CD4-positive, alpha-beta T cell (primary cell): ENCODE data around the gene CALR. TPM values are rescaled to one million over a fixed set of nuclear protein-coding genes. Genes with fewer than 3 reads are reported as not detected.
A peak's percentile ranks its signal among the peaks of the same experiment; 100 is the strongest.

Experiments
- ATAC-seq: fragments of 200-7000 bp; cut with Tn5 transposase; one replicate; pipeline ENCODE4 v1.10.0; 2022; ENCODE audit warnings: mild to moderate bottlenecking; ENCODE audit not compliant: poor library complexity
- CTCF ChIA-PET: fragments of 350-600 bp; sonication (Branson Sonifier 250); formaldehyde crosslinking; loops from one replicate; lab custom pipeline; 2021; ENCODE audit warnings: antibody characterized with exemption, inconsistent platforms; lab: Charles Lee
- POLR2A ChIA-PET: fragments of 350-600 bp; sonication (Branson Sonifier 250); formaldehyde crosslinking; loops from one replicate; lab custom pipeline; 2021; ENCODE audit warnings: antibody characterized with exemption, inconsistent platforms; lab: Charles Lee
- DNase-seq, 14 experiments: peaks; one replicate each; pipeline ENCODE4 v3.0.0-alpha.2; 2013 to 2020; ENCODE audit warnings: mixed read lengths in 2 of 14
- H3K27ac ChIP-seq, 2 donors: one replicate each; pipeline versions ENCODE4 v1.5.1 to v1.7.0; 2013; ENCODE audit warnings: low read length in 2 of 2, low read depth in 1 of 2, mild to moderate bottlenecking in 1 of 2
- H3K27me3 ChIP-seq, 2 experiments: 1 replicate in 1 of 2; 2 replicates in 1 of 2; pipeline versions ENCODE4 v1.6.1 to v1.7.0; 2013; ENCODE audit warnings: low read length in 2 of 2, control low read depth in 1 of 2, mild to moderate bottlenecking in 1 of 2, moderate library complexity in 1 of 2; ENCODE audit not compliant: insufficient read depth in 2 of 2, control insufficient read depth in 1 of 2
- H3K36me3 ChIP-seq: one replicate; pipeline ENCODE4 v1.6.1; 2013; ENCODE audit warnings: low read length, control low read depth; ENCODE audit not compliant: insufficient read depth
- H3K4me1 ChIP-seq: one replicate; pipeline ENCODE4 v1.6.1; 2013; ENCODE audit warnings: low read length, control low read depth; ENCODE audit not compliant: insufficient read depth
- H3K4me3 ChIP-seq: one replicate; pipeline ENCODE4 v1.5.1; 2013; ENCODE audit warnings: mild to moderate bottlenecking, low read length, moderate library complexity
- H3K9me3 ChIP-seq, 2 experiments: 1 replicate in 1 of 2; 2 replicates in 1 of 2; pipeline versions ENCODE4 v1.6.1 to v1.7.0; 2013; ENCODE audit warnings: low read length in 2 of 2, mild to moderate bottlenecking in 2 of 2, control low read depth in 1 of 2, moderate library complexity in 1 of 2; ENCODE audit not compliant: control insufficient read depth in 1 of 2, insufficient read depth in 1 of 2
- H3K27ac Mint-ChIP-seq: one replicate; pipeline ENCODE4 v1.8.0; 2020; ENCODE audit warnings: mixed read lengths
- H3K27me3 Mint-ChIP-seq: one replicate; pipeline ENCODE4 v1.8.0; 2021; ENCODE audit warnings: mixed read lengths
- H3K36me3 Mint-ChIP-seq: one replicate; pipeline ENCODE4 v1.8.0; 2021; ENCODE audit warnings: low read depth, mixed read lengths
- H3K4me1 Mint-ChIP-seq: one replicate; pipeline ENCODE4 v1.8.0; 2021; ENCODE audit warnings: low read depth, mixed read lengths
- H3K4me3 Mint-ChIP-seq: one replicate; pipeline ENCODE4 v1.8.0; 2020; ENCODE audit warnings: mild to moderate bottlenecking, mixed read lengths
- H3K9me3 Mint-ChIP-seq: one replicate; pipeline ENCODE4 v1.8.0; 2020; ENCODE audit warnings: mixed read lengths
- CTCF ChIP-seq: fragments of 200-600 bp; IDR thresholded peaks from one replicate; pipeline ENCODE4 v1.8.0; 2022; ENCODE audit warnings: antibody characterized with exemption, mild to moderate bottlenecking
- intact Hi-C, 2 experiments: fragments of 100-400 bp; cut with DNase I in 1 of 2; cut with micrococcal nuclease in 1 of 2; formaldehyde crosslinking; loops; one replicate each; pipeline versions ENCODE4 v1.15.1 to v1.9.0; 2023 to 2025; cut with DNase I, micrococcal nuclease
- total RNA-seq, 174 experiments: library from RNA in 2 of 174; stranded (reverse) in 2 of 174; gene quantifications; one replicate each; pipeline ENCODE4 v1.2.3 and lab custom pipeline; 2021 to 2026

CALR gene
- total RNA-seq, 2 experiments from 2014 or later: 558 to 559 TPM

- DNase-seq: peak in 12 of 14 experiments; percentile 14 to 73 (median 40)
- intact Hi-C loops: no loop called here
- peaks cover 0 to 3% of the 10 kb centered on the region in 2 experiments for H3K27me3 ChIP-seq
- TF ChIP-seq CTCF: no peak
- H3K27ac Mint-ChIP-seq: peak overlapping the region; percentile 97
- H3K36me3 ChIP-seq: peaks cover 70% of the 10 kb centered on the region
- ChIA-PET POLR2A (interaction anchor here (1.6 to 1.8 kb wide), 2 partner anchors 8 to 10 kb away, joined by 6 to 7 read pairs; partner anchors contain the start of genes CALR and GADD45GIP1), CTCF (interaction anchor here (1.7 kb wide), 1 partner anchor 20 kb away, joined by 4 read pairs; no protein-coding TSS in a partner anchor)
- H3K9me3 Mint-ChIP-seq: no peaks in the 10 kb centered on the region
- H3K4me3 ChIP-seq: peak overlapping the region; percentile 62
- H3K27me3 Mint-ChIP-seq: peaks cover 4% of the 10 kb centered on the region
- peak overlapping the region; percentile 91 for H3K4me3 Mint-ChIP-seq
- peak overlapping the region; percentile 73 for H3K27ac ChIP-seq
- H3K9me3 ChIP-seq: peaks cover 0 to 6% of the 10 kb centered on the region in 2 experiments
- peaks cover 93% of the 10 kb centered on the region for H3K36me3 Mint-ChIP-seq
- ATAC-seq: peak; percentile 37
- peaks cover 35% of the 10 kb centered on the region for H3K4me1 Mint-ChIP-seq
- peaks cover 51% of the 10 kb centered on the region for H3K4me1 ChIP-seq
Measured at GRCh38 chr19:12946092-12946721, 7.8 kb downstream of the CALR start.

GRCh38 chr19:12946731-12947496 lies 8.5 kb downstream of the CALR start:
- H3K36me3 Mint-ChIP-seq: peaks cover 93% of the 10 kb centered on the region
- intact Hi-C loops: no loop called here
- Histone ChIP-seq H3K27me3 (peaks cover 0 to 3% of the 10 kb centered on the region in 2 experiments), H3K4me3 (peak overlapping the region; percentile 62), H3K4me1 (peaks cover 44% of the 10 kb centered on the region), H3K36me3 (peaks cover 70% of the 10 kb centered on the region), H3K27ac (peak overlapping the region in 1 of 2 donors; percentile 73), H3K9me3 (peaks cover 0 to 6% of the 10 kb centered on the region in 2 experiments)
- ATAC-seq (no peak), DNase-seq (no peak)
- POLR2A ChIA-PET: interaction anchor here (1.6 to 1.8 kb wide), 2 partner anchors 9 kb away, joined by 6 to 7 read pairs; partner anchors contain the start of genes CALR and GADD45GIP1
- H3K27ac Mint-ChIP-seq: peak overlapping the region; percentile 97
- peaks cover 4% of the 10 kb centered on the region for H3K27me3 Mint-ChIP-seq
- CTCF ChIA-PET: interaction anchor here (1.7 to 2.4 kb wide), 2 partner anchors 19 kb away, joined by 4 to 7 read pairs; no protein-coding TSS in a partner anchor
- TF ChIP-seq CTCF: no peak
- no peaks in the 10 kb centered on the region for H3K9me3 Mint-ChIP-seq
- peaks cover 35% of the 10 kb centered on the region for H3K4me1 Mint-ChIP-seq
- peak overlapping the region; percentile 91 for H3K4me3 Mint-ChIP-seq
